NCI-H526 treated with DMSO at 0.1 percent for 48 hours (cell line): ENCODE results near the gene RHOG.
A peak's percentile ranks its signal among the peaks of the same experiment; 100 is the strongest.
"Not testable (repeated sequence)": the region's sequence is repeated elsewhere in the genome, so short reads cannot be mapped to it uniquely, and the experiment has no call there.

ENCODE experiments used
- DNase-seq: peaks from one replicate; lab custom pipeline; 2025; lab: John Stamatoyannopoulos, UW

RHOG gene

GRCh38 chr11:3808861-3809623 is 31.7 kb downstream of the RHOG start:
- DNase-seq = peak; percentile 50

- DNase-seq = peak; percentile 72
These were observed 32.6 kb downstream of the RHOG start, which contains the start of gene PGAP2 for GRCh38 chr11:3807909-3808860. TSS of gene PGAP2 (plus strand) at chr11:3808560. CDS start at chr11:3811260, 2,700 bp downstream.

DNA sequence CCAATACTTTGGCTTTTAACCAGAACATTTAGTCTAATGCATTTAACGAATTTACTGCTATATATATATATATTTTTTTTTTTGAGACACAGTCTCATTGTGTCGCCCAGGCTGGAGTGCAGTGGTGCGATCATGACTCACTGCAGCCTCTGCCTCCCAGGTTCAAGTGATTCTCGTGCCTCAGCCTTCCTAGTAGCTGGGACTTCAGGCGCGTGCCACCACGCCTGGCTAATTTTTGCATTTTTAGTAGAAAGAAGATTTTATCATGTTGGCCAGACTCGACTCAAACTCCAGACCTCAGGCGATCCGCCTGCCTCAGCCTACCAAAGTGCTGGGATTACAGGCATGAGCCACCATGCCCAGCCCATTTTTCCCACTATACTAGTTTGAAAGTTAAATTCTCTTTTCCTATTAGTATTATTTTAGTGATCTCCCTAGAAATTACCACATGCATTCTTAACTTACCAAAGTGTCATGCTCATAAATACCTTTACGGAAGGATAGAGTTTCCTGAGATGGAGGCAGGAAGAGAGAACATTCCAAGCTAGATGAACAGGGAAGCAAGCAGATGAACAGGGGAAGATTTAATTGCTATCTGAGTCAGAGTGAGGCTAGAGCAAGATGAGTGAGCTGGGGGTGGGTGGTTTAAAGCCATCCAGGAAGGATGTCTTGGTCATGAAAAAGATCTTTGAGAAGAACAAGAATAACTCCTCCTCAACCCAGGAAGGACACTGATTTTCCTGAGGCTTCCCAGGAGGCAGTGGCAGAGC is 36.8 kb downstream of the RHOG start:
- no peak for DNase-seq

- DNase-seq = no peak
These were observed 38.6 kb downstream of the RHOG start for GRCh38 chr11:3802011-3802790.

- DNase-seq = no peak
These were observed 40.9 kb downstream of the RHOG start for GRCh38 chr11:3799873-3800272.

DNA sequence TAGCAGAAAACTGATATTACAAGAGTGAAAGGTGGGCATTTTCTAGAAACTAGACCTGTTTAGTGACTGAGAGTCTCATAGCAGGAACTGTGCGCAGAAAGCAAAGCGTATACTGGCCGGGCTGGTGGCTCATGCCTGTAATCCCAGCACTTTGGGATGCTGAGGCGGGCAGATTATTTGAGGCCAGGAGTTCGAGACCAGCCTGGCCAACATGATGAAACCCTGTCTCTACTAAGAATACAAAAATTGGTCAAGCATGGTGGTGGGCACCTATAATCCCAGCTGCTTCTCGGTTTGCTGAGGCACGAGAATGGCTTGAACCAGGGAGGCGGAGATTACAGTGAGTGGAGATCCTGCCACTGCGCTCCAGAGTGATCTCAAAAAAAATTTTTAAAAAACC is 41.6 kb downstream of the RHOG start:
- no peak for DNase-seq

DNA sequence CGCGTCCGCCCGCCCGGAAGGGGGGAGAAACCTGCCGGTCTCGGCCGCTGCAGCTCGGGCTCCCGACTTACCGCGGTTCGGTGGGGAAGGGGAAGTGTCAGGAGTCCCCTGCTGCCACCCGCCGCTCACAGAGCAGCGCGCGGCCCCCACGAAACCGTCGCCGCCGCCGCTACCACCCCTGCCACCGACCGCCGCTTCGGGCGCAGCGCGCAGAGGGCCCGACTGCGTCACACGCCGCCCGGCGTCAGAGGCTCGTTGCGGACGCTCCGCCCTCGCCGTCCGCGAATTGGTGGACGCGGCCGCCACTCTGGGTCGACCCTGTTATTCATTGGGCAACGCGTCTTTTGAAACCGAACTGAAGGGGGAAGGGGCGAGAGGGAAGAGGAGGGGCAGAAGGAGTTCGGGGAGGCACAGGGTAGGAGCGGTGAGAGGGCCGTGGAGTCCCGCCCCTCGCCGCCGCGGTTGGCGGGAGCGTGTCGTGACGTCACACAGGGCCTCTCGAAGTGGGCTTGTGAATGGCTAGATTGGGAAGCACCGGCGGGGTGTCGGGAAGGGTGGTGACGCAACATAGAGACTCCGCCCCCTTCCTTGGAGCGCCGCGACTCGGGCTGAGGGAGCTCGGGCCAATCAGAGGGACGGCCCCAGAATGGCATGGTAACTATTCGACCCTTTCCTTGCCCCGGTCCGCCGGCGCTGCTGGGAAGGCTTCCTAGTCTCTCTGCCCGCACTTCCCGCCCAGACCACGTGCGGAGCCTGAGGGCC is 43.2 kb downstream of the RHOG start, which contains the start of gene NUP98:
TSS of gene NUP98 (minus strand) at position 226 of the 762 bp plus-strand sequence. CDS start 15,437 bp downstream, outside the sequence.
- DNase-seq = peak; percentile 99

DNA sequence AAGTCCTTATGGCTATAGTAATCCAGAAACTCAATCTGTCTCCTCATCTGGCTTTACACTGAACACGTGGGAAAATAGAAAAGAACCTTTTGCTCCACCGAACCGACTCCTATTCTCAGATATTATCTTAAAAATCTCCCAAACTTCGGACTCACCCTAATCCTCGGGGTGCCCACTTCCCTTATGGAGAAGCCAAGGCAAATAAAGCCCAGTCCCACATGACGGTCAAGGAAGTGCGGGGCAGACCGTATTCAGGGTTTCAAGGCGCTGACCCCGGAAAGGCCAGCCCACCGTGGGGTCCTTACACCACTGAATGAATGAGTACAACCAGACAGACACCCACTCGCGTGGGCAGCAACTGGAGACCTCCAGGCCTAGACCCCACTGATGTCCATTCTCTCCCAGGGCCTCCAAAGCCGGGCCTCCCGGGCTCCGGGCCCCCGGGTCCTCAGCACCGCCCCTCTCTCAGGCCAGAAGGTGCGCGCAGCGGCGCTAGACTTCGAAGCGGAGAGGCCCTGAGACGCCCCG is 43.9 kb downstream of the RHOG start:
- DNase-seq = peak; percentile 57

- DNase-seq = no peak
These were observed 44.4 kb downstream of the RHOG start for GRCh38 chr11:3796346-3796745.

- DNase-seq = no peak
These were observed 44.8 kb downstream of the RHOG start for GRCh38 chr11:3796002-3796311.

- no peak for DNase-seq
These were observed 45.4 kb downstream of the RHOG start for GRCh38 chr11:3795131-3796001.

DNA sequence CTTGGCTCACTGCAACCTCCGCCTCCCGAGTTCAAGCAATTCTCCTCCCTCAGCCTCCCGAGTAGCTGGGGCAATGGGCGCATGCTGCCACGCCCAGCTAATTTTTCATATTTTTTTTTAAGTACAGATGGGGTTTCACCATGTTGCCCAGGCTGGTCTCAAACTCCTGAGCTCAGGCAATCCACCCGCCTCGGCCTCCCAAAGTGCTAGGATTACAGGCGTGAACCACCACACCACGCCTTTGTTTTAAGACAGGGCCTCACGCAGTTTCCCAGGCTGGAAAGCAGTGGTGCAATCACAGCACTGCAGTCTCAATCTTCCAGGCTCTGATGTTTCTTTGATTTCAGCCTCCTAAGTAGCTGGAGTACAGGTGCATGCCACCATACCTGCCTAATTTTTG is 46.4 kb downstream of the RHOG start:
- DNase-seq = not testable (repeated sequence)

DNA sequence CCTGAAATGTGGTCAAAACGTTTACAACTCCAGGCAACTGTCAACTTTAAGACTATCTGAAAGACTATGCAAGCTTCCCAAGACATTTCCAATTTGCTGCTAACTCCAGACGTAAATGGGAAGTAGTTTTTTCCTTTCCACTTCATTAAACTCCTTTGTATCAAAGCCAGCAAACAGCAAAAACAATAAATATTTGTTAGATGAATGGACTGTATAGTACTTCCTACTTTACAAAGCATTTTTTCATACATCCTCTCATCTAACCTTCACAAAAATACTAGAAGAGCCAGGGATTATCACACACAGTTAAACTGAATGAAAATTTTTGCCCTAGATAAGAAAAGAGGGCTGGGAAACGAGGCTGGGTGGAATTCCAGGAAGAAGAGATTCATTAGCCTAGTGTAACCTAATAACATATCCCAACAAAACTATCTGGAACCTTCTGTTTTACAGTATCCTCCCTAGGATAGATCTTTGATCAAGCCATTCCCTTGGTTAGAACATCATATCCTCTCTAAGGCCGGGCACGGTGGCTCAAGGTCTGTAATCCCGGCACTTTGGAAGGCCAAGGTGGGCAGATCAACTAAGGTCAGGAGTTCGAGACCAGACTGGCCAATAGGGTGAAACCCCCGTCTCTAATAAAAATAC is 53.9 kb downstream of the RHOG start:
- no peak for DNase-seq

DNA sequence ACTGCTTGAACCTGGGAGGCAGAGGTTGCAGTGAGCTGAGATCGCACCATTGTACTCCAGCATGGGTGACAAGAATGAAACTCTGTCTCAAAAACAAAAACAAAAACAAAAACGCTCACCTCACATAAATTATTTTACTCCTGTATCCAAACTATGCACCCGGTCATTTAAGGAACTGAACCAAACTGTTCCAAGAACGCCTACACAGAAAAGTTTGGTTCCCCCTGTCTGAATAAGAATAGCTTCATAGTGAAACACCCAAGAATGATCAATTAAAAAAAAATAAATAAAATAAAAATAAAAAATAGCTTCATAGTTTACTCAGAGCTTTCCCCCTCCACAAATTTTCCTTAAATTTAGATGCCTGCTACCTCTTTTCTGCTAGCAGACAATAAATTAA is 57.1 kb downstream of the RHOG start:
- DNase-seq = no peak

DNA sequence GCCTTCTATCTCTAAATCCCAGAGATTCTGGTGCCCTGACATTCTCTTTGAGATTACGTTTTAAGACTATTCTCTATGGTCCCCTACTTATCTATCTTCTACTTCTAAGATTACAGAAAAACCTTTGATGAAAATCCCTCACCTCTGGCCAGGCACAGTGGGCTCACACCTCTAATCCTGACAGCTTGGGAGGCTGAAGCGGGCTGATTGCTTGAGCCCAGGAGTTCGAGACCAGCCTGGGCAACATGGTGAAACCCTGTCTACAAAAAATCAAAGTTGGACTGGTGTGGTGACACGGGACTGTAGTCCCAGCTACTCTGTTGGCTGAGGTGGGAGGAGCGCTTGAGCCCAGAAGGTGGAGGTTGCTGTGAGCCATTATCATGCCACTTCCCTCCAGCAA is 57.8 kb downstream of the RHOG start:
- DNase-seq = no peak

GRCh38 chr11:3781423-3781822 is 59.3 kb downstream of the RHOG start:
- DNase-seq = no peak
